Stimulated activated CD4-positive, alpha-beta T cell treated with anti-CD3 and anti-CD28 coated beads, TNF-alpha, amount 100 ng/mL, for 48 hours (primary cell): ENCODE measurements around the gene SNRPB.
A peak's percentile ranks its signal among the peaks of the same experiment; 100 is the strongest.
"Not testable (repeated sequence)": the region's sequence is repeated elsewhere in the genome, so short reads cannot be mapped to it uniquely, and the experiment has no call there.

ENCODE experiments used
- DNase-seq, 3 donors: peaks; one replicate each; pipeline ENCODE4 v3.0.0-alpha.2; 2020; ENCODE audit warnings: low read depth in 3 of 3

Gene SNRPB

GRCh38 chr20:2470423-2471193, at the start of gene SNRPB:
SNRPB (minus strand) TSS chr20:2470789; CDS start chr20:2470690, 99 bp downstream.
- DNase-seq: peak; percentile 93 to 96 (median 93)

GRCh38 chr20:2519115-2519809, 48.7 kb upstream of the SNRPB start:
- DNase-seq: no peak

- DNase-seq: no peak
Observed at GRCh38 chr20:2518558-2518957, 48.0 kb upstream of the SNRPB start.

GRCh38 chr20:2518096-2518495, 47.5 kb upstream of the SNRPB start:
- no peak for DNase-seq

DNA sequence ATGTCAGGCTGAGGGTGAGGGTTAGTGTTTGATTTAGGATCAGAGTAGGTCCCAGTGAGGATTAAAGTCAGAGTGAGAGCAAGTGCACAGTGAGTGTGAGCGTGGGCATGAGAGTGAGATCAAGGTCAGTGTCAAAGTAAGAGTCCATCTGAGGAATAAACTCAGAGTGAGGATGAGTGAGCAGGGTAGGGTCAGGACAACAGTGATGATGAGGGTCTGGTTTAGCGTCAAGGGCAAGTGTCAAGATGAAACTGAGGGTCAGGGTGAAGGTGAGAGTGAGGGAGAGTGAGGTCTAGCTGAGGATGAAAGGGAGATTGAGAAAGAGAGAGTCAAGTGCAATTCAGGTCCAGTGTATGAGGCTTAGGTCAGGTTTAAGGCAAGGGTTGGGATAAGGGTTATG, 45.8 kb upstream of the SNRPB start:
- no peak for DNase-seq

- DNase-seq: no peak
Observed at GRCh38 chr20:2515203-2515602, 44.6 kb upstream of the SNRPB start.

- DNase-seq: no peak
Observed at GRCh38 chr20:2509794-2510193, 39.2 kb upstream of the SNRPB start.

- no peak for DNase-seq
Observed at GRCh38 chr20:2509468-2509781, 38.8 kb upstream of the SNRPB start.

- peak; percentile 55 to 62 (median 55) for DNase-seq
Observed at GRCh38 chr20:2508631-2509467, 38.3 kb upstream of the SNRPB start, which contains the start of gene ZNF343. ZNF343 (minus strand) TSS chr20:2508915; CDS start chr20:2493895, 15,020 bp downstream.

DNA sequence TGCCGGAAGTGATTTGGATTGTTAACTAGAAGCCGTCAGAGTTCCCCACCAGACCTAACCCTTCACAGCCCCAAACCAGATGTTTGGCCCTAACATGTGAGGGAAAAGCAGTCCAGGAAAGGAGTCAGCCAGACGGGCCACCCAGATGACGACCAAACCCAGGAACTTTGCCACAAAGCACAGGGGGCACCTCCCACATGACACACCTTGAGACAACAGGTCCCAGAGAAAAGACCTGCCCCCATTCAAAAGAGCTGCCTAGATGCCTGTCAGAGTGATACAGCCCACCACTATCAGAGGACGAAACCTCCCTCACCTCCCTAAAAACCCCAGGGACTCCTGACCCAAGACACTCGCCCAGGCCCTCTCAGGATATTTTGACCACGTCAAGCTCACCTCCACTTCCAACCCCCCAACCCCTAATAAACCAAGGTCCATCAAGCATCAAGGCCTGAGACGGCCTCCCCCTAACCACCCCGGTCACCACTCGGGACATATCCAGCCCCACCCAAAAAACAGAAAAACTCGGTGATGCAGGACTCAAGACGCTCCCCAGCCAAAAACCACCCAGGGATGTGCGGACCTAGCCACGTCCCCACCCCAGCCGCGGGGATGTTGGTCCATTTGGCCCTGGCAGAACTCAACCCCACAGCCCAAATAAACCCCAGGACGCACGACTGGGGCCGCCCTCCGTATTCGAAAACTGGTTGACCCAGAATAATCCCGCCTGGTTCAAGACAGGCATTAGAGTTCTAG, 37.5 kb upstream of the SNRPB start:
- no peak for DNase-seq

DNA sequence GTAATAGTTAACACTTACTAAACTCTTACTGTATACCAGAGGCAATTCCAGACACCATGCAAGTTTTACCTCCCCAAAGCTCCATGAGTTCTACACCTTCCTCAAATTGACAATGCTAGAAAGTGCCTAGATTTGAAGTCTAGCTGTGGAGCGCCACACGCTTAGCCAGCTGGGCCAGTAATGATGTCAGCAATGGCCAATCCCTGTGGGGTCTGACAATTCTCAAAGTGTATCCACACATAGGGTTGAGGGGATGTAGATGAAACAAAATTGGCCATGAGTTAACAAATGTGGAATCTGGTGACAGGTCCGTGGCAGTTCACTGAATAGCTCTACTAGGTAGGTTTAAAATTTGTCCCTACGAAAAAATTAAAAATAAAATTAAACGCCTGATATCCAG, 36.9 kb upstream of the SNRPB start:
- no peak for DNase-seq

DNA sequence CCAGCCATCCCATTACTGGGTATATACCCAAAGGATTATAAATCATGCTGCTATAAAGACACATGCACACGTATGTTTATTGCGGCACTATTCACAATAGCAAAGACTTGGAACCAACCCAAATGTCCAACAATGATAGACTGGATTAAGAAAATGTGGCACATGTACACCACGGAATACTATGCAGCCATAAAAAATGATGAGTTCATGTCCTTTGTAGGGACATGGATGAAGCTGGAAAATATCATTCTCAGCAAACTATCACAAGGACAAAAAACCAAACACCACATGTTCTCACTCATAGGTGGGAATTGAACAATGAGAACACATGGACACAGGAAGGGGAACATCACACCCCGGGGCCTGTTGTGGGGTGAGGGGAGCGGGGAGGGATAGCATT, 35.8 kb upstream of the SNRPB start:
- DNase-seq: not testable (repeated sequence)

DNA sequence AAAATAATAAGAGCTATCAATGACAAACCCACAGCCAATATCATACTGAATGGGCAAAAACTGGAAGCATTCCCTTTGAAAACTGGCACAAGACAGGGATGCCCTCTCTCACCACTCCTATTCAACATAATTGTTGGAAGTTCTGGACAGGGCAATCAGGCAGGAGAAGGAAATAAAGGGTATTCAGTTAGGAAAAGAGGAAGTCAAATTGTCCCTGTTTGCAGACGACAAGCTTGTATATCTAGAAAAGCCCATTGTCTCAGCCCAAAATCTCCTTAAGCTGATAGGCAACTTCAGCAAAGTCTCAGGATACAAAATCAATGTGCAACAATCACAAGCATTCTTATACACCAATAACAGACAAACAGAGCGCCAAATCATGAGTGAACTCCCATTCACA, 34.2 kb upstream of the SNRPB start:
- not testable (repeated sequence) for DNase-seq

DNA sequence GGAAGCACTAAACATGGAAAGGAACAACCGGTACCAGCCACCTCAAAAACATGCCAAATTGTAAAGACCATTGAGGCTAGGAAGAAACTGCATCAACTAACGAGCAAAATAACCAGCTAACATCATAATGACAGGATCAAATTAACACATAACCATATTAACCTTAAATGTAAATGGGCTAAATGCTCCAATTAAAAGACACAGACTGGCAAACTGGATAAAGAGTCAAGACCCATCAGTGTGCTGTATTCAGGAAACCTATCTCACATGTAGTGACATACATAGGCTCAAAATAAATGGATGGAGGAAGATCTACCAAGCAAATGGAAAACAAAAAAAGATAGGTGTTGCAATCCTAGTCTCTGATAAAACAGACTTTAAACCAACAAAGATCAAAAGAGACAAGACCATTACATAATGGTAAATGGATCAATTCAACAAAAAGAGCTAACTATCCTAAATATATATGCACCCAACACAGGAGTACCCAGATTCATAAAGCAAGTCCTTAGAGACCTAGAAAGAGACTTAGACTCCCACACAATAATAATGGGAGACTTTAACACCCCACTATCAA, 32.3 kb upstream of the SNRPB start:
- not testable (repeated sequence) for DNase-seq

DNA sequence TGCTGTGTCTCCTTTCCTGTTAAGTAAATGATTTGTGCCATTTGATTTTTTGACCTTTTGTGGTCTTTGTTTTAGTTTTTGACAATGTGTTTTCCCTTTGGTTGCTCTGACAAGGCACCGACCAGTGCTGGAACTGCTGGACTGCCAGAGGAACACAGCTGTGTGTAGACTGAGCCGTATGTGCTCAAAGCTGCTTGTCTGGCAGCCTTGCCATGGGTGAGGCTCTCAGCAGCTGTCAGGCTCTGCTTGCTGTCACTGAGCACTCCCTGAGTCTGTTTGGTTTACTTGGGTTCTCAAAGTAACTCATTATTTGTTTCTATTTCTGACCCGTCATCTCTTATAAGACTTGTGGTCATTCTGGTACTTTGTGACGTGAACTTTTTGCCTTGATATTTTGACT, 15.1 kb upstream of the SNRPB start:
- no peak for DNase-seq

GRCh38 chr20:2485080-2485479, 14.5 kb upstream of the SNRPB start:
- DNase-seq: no peak

DNA sequence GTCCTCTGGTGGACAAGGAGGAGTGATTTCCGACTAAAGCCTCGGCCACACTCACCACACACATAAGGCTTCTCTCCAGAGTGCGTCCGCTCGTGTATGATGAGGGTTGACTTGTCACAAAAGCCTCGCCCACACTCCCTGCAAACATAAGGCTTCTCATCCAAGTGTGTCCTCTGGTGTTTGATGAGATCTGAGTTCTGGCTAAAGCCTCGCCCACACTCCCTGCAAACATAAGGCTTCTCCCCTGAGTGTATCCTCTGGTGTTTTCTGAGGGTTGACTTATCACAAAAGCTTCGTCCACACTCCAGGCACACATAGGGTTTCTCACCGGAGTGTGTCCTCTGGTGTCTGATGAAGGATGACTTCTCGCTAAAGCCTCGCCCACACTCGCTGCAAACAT, 12.9 kb upstream of the SNRPB start:
- no peak for DNase-seq

GRCh38 chr20:2480381-2480780, 9.8 kb upstream of the SNRPB start:
- no peak for DNase-seq

DNA sequence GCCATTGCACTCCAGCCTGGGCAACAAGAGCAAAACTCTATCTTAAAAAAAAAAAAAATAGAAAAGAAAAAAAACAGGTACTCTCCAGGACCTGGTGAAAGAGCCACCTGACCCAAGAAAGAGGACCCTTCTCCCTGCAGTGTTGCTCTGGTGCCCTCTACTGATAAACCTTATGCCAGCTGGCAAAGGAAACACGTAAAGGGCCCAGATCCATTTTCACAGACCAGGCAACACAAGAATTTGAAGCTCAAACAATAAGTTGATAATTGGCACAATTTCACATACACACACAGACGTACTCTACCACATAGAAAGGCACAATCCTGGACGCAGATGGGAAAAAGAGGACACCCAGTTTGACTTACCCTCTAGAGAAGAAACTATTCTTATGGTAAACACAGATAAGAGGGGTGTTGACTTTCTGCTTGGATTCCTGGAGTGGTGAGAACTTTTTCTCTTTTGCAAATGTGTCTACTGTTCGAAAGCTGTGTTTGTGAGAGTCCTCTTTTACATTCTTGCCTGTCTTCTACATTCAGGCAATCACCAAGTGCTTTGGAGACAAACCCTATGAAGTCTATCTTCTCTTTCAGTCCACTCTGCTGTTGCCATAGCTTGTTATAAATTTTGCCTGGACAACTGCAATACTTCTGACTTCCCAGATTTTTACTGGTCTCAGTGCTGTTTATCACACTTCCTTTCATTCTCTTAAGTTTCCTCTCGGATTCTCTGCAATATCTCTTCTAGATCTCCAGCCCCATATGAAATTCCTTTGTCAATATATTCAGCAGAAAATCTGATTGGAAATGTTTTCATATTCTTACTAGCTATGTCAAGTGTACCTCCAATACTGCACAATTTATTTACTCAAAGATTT, 6.4 kb upstream of the SNRPB start:
- no peak for DNase-seq
